Suprapubic skin (tissue), 4 donors: ENCODE data around the gene RASAL1. TPM values are rescaled to one million over a fixed set of nuclear protein-coding genes. Genes with fewer than 3 reads are reported as not detected.

ENCODE experiments used
- DNase-seq, 2 donors: peaks; one replicate each; pipeline ENCODE4 v3.0.0-alpha.2; 2019; ENCODE audit warnings: low spot score in 2 of 2
- H3K27ac ChIP-seq: fragments of 200-600 bp; sonication (generic); one replicate; pipeline ENCODE4 v1.5.1; 2019
- H3K27me3 ChIP-seq: fragments of 200-600 bp; sonication (generic); one replicate; pipeline ENCODE4 v1.5.1; 2019
- H3K36me3 ChIP-seq: fragments of 200-600 bp; sonication (generic); one replicate; pipeline ENCODE4 v1.5.1; 2019
- H3K4me1 ChIP-seq: fragments of 200-600 bp; sonication (generic); one replicate; pipeline ENCODE4 v1.5.1; 2019
- H3K4me3 ChIP-seq: fragments of 200-600 bp; sonication (generic); one replicate; pipeline ENCODE4 v1.5.1; 2019; ENCODE audit warnings: mild to moderate bottlenecking
- H3K9me3 ChIP-seq: fragments of 200-600 bp; sonication (generic); one replicate; pipeline ENCODE4 v1.5.1; 2019
- CTCF ChIP-seq, 2 donors: fragments of 200-600 bp in 1 of 2; fragments of 450-650 bp in 1 of 2; sonication (generic) in 1 of 2; IDR thresholded peaks; one replicate each; pipeline ENCODE4 v1.5.1; 2016 to 2019; ENCODE audit warnings: antibody characterized with exemption in 2 of 2, mild to moderate bottlenecking in 1 of 2, moderate library complexity in 1 of 2
- EP300 ChIP-seq: sonication (generic); formaldehyde crosslinking; IDR thresholded peaks from one replicate; pipeline ENCODE4 v1.6.1; 2017; ENCODE audit warnings: antibody characterized with exemption
- POLR2A ChIP-seq, 2 donors: fragments of 450-650 bp; IDR thresholded peaks; one replicate each; pipeline ENCODE4 v1.6.1; 2017; ENCODE audit warnings: antibody characterized with exemption in 2 of 2, mild to moderate bottlenecking in 2 of 2, moderate library complexity in 2 of 2
- POLR2AphosphoS5 ChIP-seq, 3 donors: sonication (generic); formaldehyde crosslinking; IDR thresholded peaks; one replicate each; pipeline ENCODE4 v1.6.1; 2017; ENCODE audit warnings: antibody characterized with exemption in 3 of 3
- WGBS: methylation state at CpG from one replicate; pipeline ENCODE4 v1.1.5; 2018; 5-methylcytosine and 5-hydroxymethylcytosine counted together
- total RNA-seq, 4 donors: library from RNA; depleted of rRNA; stranded (reverse); fragments of >200 nt; gene quantifications; one replicate each; pipeline ENCODE4 v1.1.0, GENCODE V29; 2016

Gene RASAL1
- total RNA-seq, 4 donors from 2014 or later: 19.8 to 39.0 (median 32.5) TPM

GRCh38 chr12:113134521-113134951 lies 1.0 kb downstream of the RASAL1 start:
- peaks cover 16% of the 10 kb centered on the region for H3K4me1 ChIP-seq
- peak overlapping the region; percentile 73 for H3K27ac ChIP-seq
- peak overlapping the region; percentile 41 for H3K4me3 ChIP-seq
- peaks cover 40% of the 10 kb centered on the region for H3K27me3 ChIP-seq
- no peak for DNase-seq
- TF ChIP-seq POLR2AphosphoS5 (IDR thresholded peaks at IDR 0.05) (no peak), EP300 (no peak), POLR2A (IDR thresholded peaks at IDR 0.05) (no peak), CTCF (IDR thresholded peaks at IDR 0.05) (no peak)
- H3K36me3 ChIP-seq: no peaks in the 10 kb centered on the region
- no peaks in the 10 kb centered on the region for H3K9me3 ChIP-seq
- WGBS: 73% methylated on average over 2 of the region's 6 CpGs

GRCh38 chr12:113134071-113134470 lies 1.5 kb downstream of the RASAL1 start:
- WGBS: 70% methylated on average over 2 of the region's 2 CpGs
- Histone ChIP-seq H3K27ac (no peak overlapping the region), H3K9me3 (no peaks in the 10 kb centered on the region), H3K36me3 (no peaks in the 10 kb centered on the region), H3K4me3 (peak overlapping the region; percentile 41), H3K27me3 (peaks cover 40% of the 10 kb centered on the region), H3K4me1 (peaks cover 16% of the 10 kb centered on the region)
- DNase-seq: no peak
- TF ChIP-seq CTCF (IDR thresholded peaks at IDR 0.05): no peak
- TF ChIP-seq EP300: no peak

GRCh38 chr12:113133666-113134065 lies 1.9 kb downstream of the RASAL1 start:
- 100% methylated on average over 2 of the region's 3 CpGs for WGBS
- DNase-seq: no peak
- Histone ChIP-seq H3K4me1 (peaks cover 16% of the 10 kb centered on the region), H3K27ac (no peak overlapping the region), H3K9me3 (no peaks in the 10 kb centered on the region), H3K4me3 (peak overlapping the region; percentile 41), H3K36me3 (no peaks in the 10 kb centered on the region), H3K27me3 (peaks cover 40% of the 10 kb centered on the region)
- no peak for TF ChIP-seq POLR2AphosphoS5 (IDR thresholded peaks at IDR 0.05)
- no peak for TF ChIP-seq POLR2A (IDR thresholded peaks at IDR 0.05)
- no peak for TF ChIP-seq EP300
- TF ChIP-seq CTCF (IDR thresholded peaks at IDR 0.05): no peak

- no peak overlapping the region for H3K27ac ChIP-seq
- WGBS: 82% methylated on average over 4 of the region's 6 CpGs
- peaks cover 40% of the 10 kb centered on the region for H3K27me3 ChIP-seq
- peaks cover 16% of the 10 kb centered on the region for H3K4me1 ChIP-seq
- no peaks in the 10 kb centered on the region for H3K9me3 ChIP-seq
- TF ChIP-seq POLR2AphosphoS5 (IDR thresholded peaks at IDR 0.05) (no peak), CTCF (IDR thresholded peaks at IDR 0.05) (no peak), EP300 (no peak), POLR2A (IDR thresholded peaks at IDR 0.05) (no peak)
- H3K4me3 ChIP-seq: no peak overlapping the region
- no peaks in the 10 kb centered on the region for H3K36me3 ChIP-seq
- no peak for DNase-seq
Observed at GRCh38 chr12:113133036-113133435, 2.5 kb downstream of the RASAL1 start.

GRCh38 chr12:113131556-113131955 lies 4.0 kb downstream of the RASAL1 start:
- no peaks in the 10 kb centered on the region for H3K36me3 ChIP-seq

More at GRCh38 chr12:113131556-113131955, 4.0 kb downstream of the RASAL1 start:
- Histone ChIP-seq H3K4me3 (no peak overlapping the region), H3K27me3 (peaks cover 33% of the 10 kb centered on the region), H3K4me1 (peaks cover 16% of the 10 kb centered on the region), H3K9me3 (no peaks in the 10 kb centered on the region), H3K27ac (no peak overlapping the region)
- WGBS: 88% methylated on average over 1 of the region's 1 CpG
- no peak for DNase-seq
- TF ChIP-seq POLR2AphosphoS5 (IDR thresholded peaks at IDR 0.05): no peak
- TF ChIP-seq POLR2A (IDR thresholded peaks at IDR 0.05): no peak
- TF ChIP-seq CTCF (IDR thresholded peaks at IDR 0.05): no peak
- TF ChIP-seq EP300: no peak
